ENCODE data around the gene LORICRIN. TPM values are rescaled to one million over a fixed set of nuclear protein-coding genes. Genes with fewer than 3 reads are reported as not detected.
A peak's percentile ranks its signal among the peaks of the same experiment; 100 is the strongest.

LORICRIN gene
- polyA plus RNA-seq, 1 experiment: not detected

GRCh38 chr1:153277852-153278251 lies 18.4 kb downstream of the LORICRIN start:
- TF ChIP-seq CTCF (IDR thresholded peaks at IDR 0.05; ENCODE audit: low read depth, low read length): peak; percentile 30

GRCh38 chr1:153288634-153289275 lies 29.3 kb downstream of the LORICRIN start:
- H3K4me3 ChIP-seq (ENCODE audit: low read depth, low read length): no peak overlapping the region
- DNase-seq (ENCODE audit: low read depth, low spot score): no peak
- no peak overlapping the region for H3K27ac ChIP-seq (ENCODE audit: low read depth, low read length)
- peak; percentile 45; the same call in 1 of the 2 replicates for TF ChIP-seq CTCF (IDR thresholded peaks at IDR 0.05; ENCODE audit: low read depth, low read length)
- ChIA-PET CTCF (interaction anchor here (1.0 kb wide), 1 partner anchor 20 kb away, joined by 3 read pairs; no protein-coding TSS in a partner anchor), POLR2A (no interaction called here)
- no peaks in the 10 kb centered on the region for H3K27me3 ChIP-seq (ENCODE audit: control insufficient read depth, insufficient read depth, low read length)
- H3K9me3 ChIP-seq (ENCODE audit: control insufficient read depth, insufficient read depth, low read length): no peaks in the 10 kb centered on the region

More at GRCh38 chr1:153277852-153278251, 18.4 kb downstream of the LORICRIN start:
- no peaks in the 10 kb centered on the region for H3K27me3 ChIP-seq (ENCODE audit: control insufficient read depth, insufficient read depth, low read length)
- ChIA-PET POLR2A (no interaction called here), CTCF (no interaction called here)
- no peak for DNase-seq (ENCODE audit: low read depth, low spot score)
- H3K27ac ChIP-seq (ENCODE audit: low read depth, low read length): no peak overlapping the region
- H3K9me3 ChIP-seq (ENCODE audit: control insufficient read depth, insufficient read depth, low read length): no peaks in the 10 kb centered on the region
- no peak overlapping the region for H3K4me3 ChIP-seq (ENCODE audit: low read depth, low read length)

- ChIA-PET CTCF (no interaction called here), POLR2A (no interaction called here)
- DNase-seq (ENCODE audit: low read depth, low spot score): no peak
- no peak overlapping the region for H3K27ac ChIP-seq (ENCODE audit: low read depth, low read length)
- no peaks in the 10 kb centered on the region for H3K9me3 ChIP-seq (ENCODE audit: control insufficient read depth, insufficient read depth, low read length)
- no peak for TF ChIP-seq CTCF (IDR thresholded peaks at IDR 0.05; ENCODE audit: low read depth, low read length)
- H3K27me3 ChIP-seq (ENCODE audit: control insufficient read depth, insufficient read depth, low read length): no peaks in the 10 kb centered on the region
- no peak overlapping the region for H3K4me3 ChIP-seq (ENCODE audit: low read depth, low read length)
These were observed 32.0 kb downstream of the LORICRIN start for GRCh38 chr1:153291514-153291913.

- no peak for TF ChIP-seq CTCF (IDR thresholded peaks at IDR 0.05; ENCODE audit: low read depth, low read length)
- CTCF ChIA-PET: no interaction called here
- Histone ChIP-seq H3K27ac (ENCODE audit: low read depth, low read length) (no peak overlapping the region), H3K9me3 (ENCODE audit: control insufficient read depth, insufficient read depth, low read length) (no peaks in the 10 kb centered on the region), H3K27me3 (ENCODE audit: control insufficient read depth, insufficient read depth, low read length) (no peaks in the 10 kb centered on the region), H3K4me3 (ENCODE audit: low read depth, low read length) (no peak overlapping the region)
- POLR2A ChIA-PET: no interaction called here
- DNase-seq (ENCODE audit: low read depth, low spot score): no peak
These were observed 32.7 kb downstream of the LORICRIN start for GRCh38 chr1:153292185-153292584.

GRCh38 chr1:153292740-153293479 lies 33.4 kb downstream of the LORICRIN start:
- Histone ChIP-seq H3K27me3 (ENCODE audit: control insufficient read depth, insufficient read depth, low read length) (no peaks in the 10 kb centered on the region), H3K4me3 (ENCODE audit: low read depth, low read length) (no peak overlapping the region), H3K9me3 (ENCODE audit: control insufficient read depth, insufficient read depth, low read length) (no peaks in the 10 kb centered on the region), H3K27ac (ENCODE audit: low read depth, low read length) (no peak overlapping the region)
- no peak for DNase-seq (ENCODE audit: low read depth, low spot score)
- ChIA-PET CTCF (no interaction called here), POLR2A (no interaction called here)
- TF ChIP-seq CTCF (IDR thresholded peaks at IDR 0.05; ENCODE audit: low read depth, low read length): no peak
